Uterus (tissue), 4 donors: ENCODE measurements around the gene TRAPPC12. TPM values are rescaled to one million over a fixed set of nuclear protein-coding genes. Genes with fewer than 3 reads are reported as not detected.

Experiments used
- DNase-seq, 2 donors: peaks; one replicate each; pipeline ENCODE4 v3.0.0-alpha.2; 2019 to 2020
- H3K27ac ChIP-seq, 2 donors: fragments of 200-600 bp; sonication (generic); 1 replicate in 1 of 2; 2 replicates in 1 of 2; pipeline ENCODE4 v1.5.1; 2016 to 2018
- H3K27me3 ChIP-seq, 2 donors: fragments of 200-600 bp; sonication (generic); one replicate each; pipeline ENCODE4 v1.5.1; 2018 to 2019; ENCODE audit warnings: control low read depth in 1 of 2
- H3K36me3 ChIP-seq, 2 donors: fragments of 200-600 bp; sonication (generic); one replicate each; pipeline ENCODE4 v1.5.1; 2019; ENCODE audit warnings: control low read depth in 1 of 2
- H3K4me1 ChIP-seq, 2 donors: fragments of 200-600 bp; sonication (generic); one replicate each; pipeline ENCODE4 v1.5.1; 2018 to 2019; ENCODE audit warnings: control low read depth in 1 of 2
- H3K4me3 ChIP-seq, 2 donors: fragments of 200-600 bp; sonication (generic); 1 replicate in 1 of 2; 2 replicates in 1 of 2; pipeline ENCODE4 v1.5.1; 2018 to 2019; ENCODE audit warnings: mild to moderate bottlenecking in 1 of 2
- H3K9me3 ChIP-seq, 2 donors: fragments of 200-600 bp; sonication (generic); one replicate each; pipeline ENCODE4 v1.5.1; 2019; ENCODE audit warnings: control low read depth in 1 of 2
- CTCF ChIP-seq, 4 experiments: fragments of 200-600 bp in 2 of 4; fragments of 450-650 bp in 2 of 4; sonication (generic) in 2 of 4; IDR thresholded peaks; one replicate each; pipeline ENCODE4 v1.5.1; 2016 to 2019; ENCODE audit warnings: antibody characterized with exemption in 4 of 4, mild to moderate bottlenecking in 2 of 4, moderate library complexity in 1 of 4
- POLR2A ChIP-seq, 2 donors: fragments of 450-650 bp; IDR thresholded peaks; one replicate each; pipeline ENCODE4 v1.6.1; 2016; ENCODE audit warnings: antibody characterized with exemption in 2 of 2, mild to moderate bottlenecking in 1 of 2, moderate library complexity in 1 of 2
- intact Hi-C: fragments of 100-400 bp; cut with DNase I; formaldehyde crosslinking; loops from one replicate; pipeline ENCODE4 v1.15.1; 2023; ENCODE audit warnings: low total_unique reads
- total RNA-seq, 4 donors: library from RNA; depleted of rRNA in 3 of 4; stranded (reverse); fragments of >200 nt in 3 of 4; gene quantifications; one replicate each; pipeline versions ENCODE4 v1.1.0 to v1.2.4, GENCODE V29; 2014 to 2023
- donor health status: DM: yes; HTN: yes; CAD: no.

Gene TRAPPC12
- total RNA-seq, 4 donors from 2014 or later: 15.6 to 149 (median 66.5) TPM

DNA sequence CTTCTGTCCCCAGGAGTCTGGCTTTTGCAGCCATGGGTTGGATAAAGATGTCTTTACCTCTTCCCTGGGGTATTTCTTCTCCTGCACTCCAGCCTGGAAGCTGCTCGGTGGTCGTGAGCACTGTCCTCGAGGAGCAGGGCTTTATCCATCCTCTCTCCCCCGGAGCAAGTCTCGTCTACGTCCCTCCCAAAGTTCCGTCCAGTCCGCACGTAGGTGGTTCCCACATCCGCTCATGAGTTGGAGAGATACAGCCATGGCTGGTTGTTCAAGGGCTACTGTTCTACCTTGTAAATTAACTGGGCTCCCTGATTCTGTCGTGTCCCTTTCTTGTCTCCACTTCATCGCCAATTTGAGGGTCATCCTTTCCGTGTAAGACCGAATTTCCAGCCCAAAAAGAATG, 47.1 kb downstream of the TRAPPC12 start:
- no peaks in the 10 kb centered on the region for H3K9me3 ChIP-seq
- intact Hi-C loops: no loop called here
- H3K4me3 ChIP-seq: no peak overlapping the region
- TF ChIP-seq CTCF (IDR thresholded peaks at IDR 0.05) (no peak), POLR2A (IDR thresholded peaks at IDR 0.05) (no peak)
- H3K36me3 ChIP-seq: no peaks in the 10 kb centered on the region
- DNase-seq: no peak
- H3K27me3 ChIP-seq: no peaks in the 10 kb centered on the region
- H3K27ac ChIP-seq: no peak overlapping the region
- no peaks in the 10 kb centered on the region for H3K4me1 ChIP-seq

DNA sequence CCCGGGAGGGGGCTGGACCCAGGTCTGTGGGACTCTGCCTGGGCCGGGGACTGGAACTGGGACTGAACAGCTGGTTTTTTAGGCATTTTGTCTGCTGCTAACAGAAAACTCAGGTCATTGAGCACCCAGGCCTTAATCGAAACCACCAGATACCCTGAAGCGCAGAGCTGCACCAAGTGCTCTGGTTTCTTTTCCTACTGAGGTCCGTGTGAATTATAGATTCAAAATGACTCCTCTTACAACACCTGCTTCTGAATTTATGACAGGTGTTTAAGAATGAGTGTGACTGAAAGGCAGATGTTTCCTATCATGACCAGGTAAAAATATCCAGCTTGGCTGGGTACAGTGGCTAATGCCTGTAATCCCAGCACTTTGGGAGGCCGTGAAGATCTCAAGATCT, 47.8 kb downstream of the TRAPPC12 start:
- Histone ChIP-seq H3K4me3 (no peak overlapping the region), H3K27me3 (no peaks in the 10 kb centered on the region), H3K9me3 (no peaks in the 10 kb centered on the region), H3K27ac (no peak overlapping the region), H3K4me1 (no peaks in the 10 kb centered on the region), H3K36me3 (no peaks in the 10 kb centered on the region)
- TF ChIP-seq CTCF (IDR thresholded peaks at IDR 0.05) (no peak), POLR2A (IDR thresholded peaks at IDR 0.05) (no peak)
- intact Hi-C loops: no loop called here
- DNase-seq: no peak

DNA sequence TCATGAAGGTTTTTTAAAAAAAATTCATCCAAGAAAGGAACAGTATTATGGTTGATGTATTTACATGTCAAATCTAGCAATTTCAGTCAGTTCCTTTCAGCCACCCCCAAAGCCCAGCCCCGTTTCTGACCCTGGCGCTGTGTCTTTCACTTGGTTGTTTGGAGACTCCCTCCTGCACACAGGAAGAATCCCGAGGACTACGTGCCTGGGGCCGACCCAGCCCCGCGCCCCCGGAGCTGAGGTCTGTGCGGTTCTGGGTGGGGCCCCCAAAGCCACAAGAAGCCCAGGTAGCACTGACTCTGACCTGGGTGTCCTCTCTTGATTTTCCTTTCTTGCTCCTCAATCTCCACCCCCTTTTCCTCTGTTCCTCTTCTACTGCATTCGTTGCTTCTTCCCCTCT, 49.1 kb downstream of the TRAPPC12 start:
- Histone ChIP-seq H3K36me3 (no peaks in the 10 kb centered on the region), H3K27me3 (no peaks in the 10 kb centered on the region), H3K4me3 (no peak overlapping the region), H3K4me1 (no peaks in the 10 kb centered on the region), H3K27ac (no peak overlapping the region), H3K9me3 (no peaks in the 10 kb centered on the region)
- DNase-seq: no peak
- no peak for TF ChIP-seq CTCF (IDR thresholded peaks at IDR 0.05)
- TF ChIP-seq POLR2A (IDR thresholded peaks at IDR 0.05): no peak
- intact Hi-C loops: no loop called here

DNA sequence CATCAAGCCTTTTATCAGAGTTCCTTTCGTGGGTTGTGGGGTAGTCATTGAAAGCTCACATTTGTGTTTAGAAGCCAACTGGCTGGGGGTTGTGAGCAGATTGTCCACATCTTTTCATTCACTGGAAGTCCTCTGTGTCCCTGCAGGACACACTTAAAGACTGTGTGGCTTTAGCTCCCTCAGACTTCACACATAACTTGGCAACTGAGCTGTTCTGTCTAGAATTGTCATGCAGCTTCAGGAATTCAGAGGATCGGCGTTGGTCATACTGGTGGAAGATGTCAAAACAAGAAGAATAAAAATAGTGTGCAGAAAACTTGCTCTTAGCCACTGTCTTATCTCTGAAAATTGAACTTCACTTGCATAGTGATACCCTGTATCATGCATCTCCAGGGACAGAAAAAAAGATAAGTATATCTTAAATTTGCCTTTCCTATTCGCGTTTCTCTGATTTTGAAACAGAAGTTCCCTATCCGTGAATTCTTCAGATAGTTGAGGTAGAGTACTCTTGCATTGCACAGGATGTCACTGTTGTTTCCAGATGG, 49.6 kb downstream of the TRAPPC12 start:
- Histone ChIP-seq H3K36me3 (no peaks in the 10 kb centered on the region), H3K9me3 (no peaks in the 10 kb centered on the region), H3K27ac (no peak overlapping the region), H3K4me1 (no peaks in the 10 kb centered on the region), H3K4me3 (no peak overlapping the region), H3K27me3 (no peaks in the 10 kb centered on the region)
- TF ChIP-seq CTCF (IDR thresholded peaks at IDR 0.05): no peak
- TF ChIP-seq POLR2A (IDR thresholded peaks at IDR 0.05): no peak
- DNase-seq: no peak
- intact Hi-C loops: no loop called here

GRCh38 chr2:3430172-3430571, 50.7 kb downstream of the TRAPPC12 start:
- no peak overlapping the region for H3K27ac ChIP-seq
- intact Hi-C loops: no loop called here

More at GRCh38 chr2:3430172-3430571, 50.7 kb downstream of the TRAPPC12 start:
- no peak for DNase-seq
- H3K27me3 ChIP-seq: no peaks in the 10 kb centered on the region
- H3K36me3 ChIP-seq: no peaks in the 10 kb centered on the region
- TF ChIP-seq CTCF (IDR thresholded peaks at IDR 0.05) (no peak), POLR2A (IDR thresholded peaks at IDR 0.05) (no peak)
- no peak overlapping the region for H3K4me3 ChIP-seq
- H3K4me1 ChIP-seq: no peaks in the 10 kb centered on the region
- no peaks in the 10 kb centered on the region for H3K9me3 ChIP-seq
